ENCODE measurements around the gene TENM3. TPM values are rescaled to one million over a fixed set of nuclear protein-coding genes. Genes with fewer than 3 reads are reported as not detected.

The TENM3 gene
- total RNA-seq, 1 experiment from 2014 or later, result 34.1 TPM

DNA sequence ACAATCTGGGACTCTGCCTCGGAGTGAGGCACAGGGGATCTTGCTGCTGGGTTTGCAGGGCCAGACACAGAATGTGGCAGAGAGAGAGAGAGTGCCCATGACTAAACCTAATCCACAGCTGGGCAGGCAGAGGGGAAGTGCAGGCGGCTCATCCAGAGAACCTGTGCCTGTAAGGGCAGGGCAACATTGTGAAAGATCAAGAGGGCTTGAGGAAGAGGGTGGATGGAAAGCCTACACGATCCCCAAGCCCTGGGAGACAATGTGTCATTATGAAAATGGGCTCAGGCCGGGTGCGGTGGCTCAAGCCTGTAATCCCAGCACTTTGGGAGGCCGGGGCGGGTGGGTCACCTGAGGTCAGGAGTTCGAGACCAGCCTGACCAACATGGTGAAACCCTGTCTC, 40.6 kb upstream of the TENM3 start:
- intact Hi-C loops (cut with micrococcal nuclease), result no loop called here

DNA sequence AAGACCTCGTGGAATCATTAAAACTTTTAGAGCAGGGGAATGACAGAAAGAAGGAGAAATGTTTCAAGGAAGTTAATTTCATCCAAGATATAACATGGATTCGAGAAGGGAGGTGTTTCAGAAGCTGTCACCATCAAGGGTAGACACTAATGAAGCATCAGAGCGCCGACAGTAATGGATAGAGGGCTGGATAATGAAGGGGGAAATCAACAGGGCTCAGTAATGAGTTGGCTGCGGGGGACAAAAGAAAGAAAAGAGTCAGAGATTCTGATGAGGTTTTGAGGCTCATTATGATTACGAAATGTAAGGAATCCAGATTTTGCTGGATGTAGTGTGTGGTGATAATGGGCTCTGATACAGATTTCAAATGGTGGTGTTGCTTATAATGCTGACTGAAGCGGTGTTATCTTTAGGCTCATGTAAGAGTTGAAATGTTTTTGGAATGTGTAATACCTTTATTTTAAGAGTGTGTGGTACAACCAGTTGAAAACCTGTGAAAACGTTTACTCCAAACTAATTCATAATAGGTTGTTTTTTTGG, 39.3 kb upstream of the TENM3 start:
- no TSS peak for BruUV-seq (replicated peaks)
- ChIA-PET CTCF (interaction anchor here (0.6 kb wide), 1 partner anchor 707 kb away, joined by 4 read pairs; no protein-coding TSS in a partner anchor), POLR2A (interaction anchor here (0.8 kb wide), 1 partner anchor 26 kb away, joined by 3 read pairs; no protein-coding TSS in a partner anchor)
- DNase-seq (ENCODE audit: unreplicated experiment), result no peak
- Mint-ChIP-seq H3K27me3 (ENCODE audit: insufficient read depth, unreplicated experiment) (no peaks in the 10 kb centered on the region), H3K9me3 (ENCODE audit: unreplicated experiment) (no peaks in the 10 kb centered on the region), H3K36me3 (ENCODE audit: insufficient read depth, unreplicated experiment) (peaks cover 4% of the 10 kb centered on the region), H3K27ac (ENCODE audit: low read depth, unreplicated experiment) (no peak overlapping the region), H3K4me3 (ENCODE audit: unreplicated experiment) (no peak overlapping the region), H3K4me1 (ENCODE audit: insufficient read depth, unreplicated experiment) (peaks cover 21% of the 10 kb centered on the region)
- TF ChIP-seq, protein P1, sequence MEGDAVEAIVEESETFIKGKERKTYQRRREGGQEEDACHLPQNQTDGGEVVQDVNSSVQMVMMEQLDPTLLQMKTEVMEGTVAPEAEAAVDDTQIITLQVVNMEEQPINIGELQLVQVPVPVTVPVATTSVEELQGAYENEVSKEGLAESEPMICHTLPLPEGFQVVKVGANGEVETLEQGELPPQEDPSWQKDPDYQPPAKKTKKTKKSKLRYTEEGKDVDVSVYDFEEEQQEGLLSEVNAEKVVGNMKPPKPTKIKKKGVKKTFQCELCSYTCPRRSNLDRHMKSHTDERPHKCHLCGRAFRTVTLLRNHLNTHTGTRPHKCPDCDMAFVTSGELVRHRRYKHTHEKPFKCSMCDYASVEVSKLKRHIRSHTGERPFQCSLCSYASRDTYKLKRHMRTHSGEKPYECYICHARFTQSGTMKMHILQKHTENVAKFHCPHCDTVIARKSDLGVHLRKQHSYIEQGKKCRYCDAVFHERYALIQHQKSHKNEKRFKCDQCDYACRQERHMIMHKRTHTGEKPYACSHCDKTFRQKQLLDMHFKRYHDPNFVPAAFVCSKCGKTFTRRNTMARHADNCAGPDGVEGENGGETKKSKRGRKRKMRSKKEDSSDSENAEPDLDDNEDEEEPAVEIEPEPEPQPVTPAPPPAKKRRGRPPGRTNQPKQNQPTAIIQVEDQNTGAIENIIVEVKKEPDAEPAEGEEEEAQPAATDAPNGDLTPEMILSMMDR (IDR thresholded peaks at IDR 0.05; ENCODE audit: unreplicated experiment), result no peak
- intact Hi-C loops (cut with micrococcal nuclease), result no loop called here

More for the DNA sequence above, 40.6 kb upstream of the TENM3 start:
- peaks cover 13% of the 10 kb centered on the region for H3K4me1 Mint-ChIP-seq (ENCODE audit: insufficient read depth, unreplicated experiment)
- H3K4me3 Mint-ChIP-seq (ENCODE audit: unreplicated experiment), result no peak overlapping the region
- no peak overlapping the region for H3K27ac Mint-ChIP-seq (ENCODE audit: low read depth, unreplicated experiment)
- DNase-seq (ENCODE audit: unreplicated experiment), result no peak
- POLR2A ChIA-PET, result interaction anchor here (0.6 kb wide), 1 partner anchor 10 kb away, joined by 3 read pairs; no protein-coding TSS in a partner anchor
- H3K27me3 Mint-ChIP-seq (ENCODE audit: insufficient read depth, unreplicated experiment), result no peaks in the 10 kb centered on the region
- TF ChIP-seq, protein P1 (IDR thresholded peaks at IDR 0.05; ENCODE audit: unreplicated experiment), result no peak
- H3K36me3 Mint-ChIP-seq (ENCODE audit: insufficient read depth, unreplicated experiment), result peaks cover 10% of the 10 kb centered on the region
- CTCF ChIA-PET, result no interaction called here
- H3K9me3 Mint-ChIP-seq (ENCODE audit: unreplicated experiment), result no peaks in the 10 kb centered on the region
- BruUV-seq (replicated peaks), result no TSS peak

GRCh38 chr4:182205306-182205705, 37.9 kb upstream of the TENM3 start:
- intact Hi-C loops (cut with micrococcal nuclease), result loop anchor here (5.0 kb wide), 1 partner anchor 63 kb away; no protein-coding TSS in a partner anchor
- no peaks in the 10 kb centered on the region for H3K27me3 Mint-ChIP-seq (ENCODE audit: insufficient read depth, unreplicated experiment)

GRCh38 chr4:182206266-182206665, 36.9 kb upstream of the TENM3 start:
- CTCF ChIA-PET, result interaction anchor here (0.5 to 1.0 kb wide), 2 partner anchors 61 to 337 kb away, joined by 3 to 4 read pairs; no protein-coding TSS in a partner anchor

More at GRCh38 chr4:182205306-182205705, 37.9 kb upstream of the TENM3 start:
- Mint-ChIP-seq H3K9me3 (ENCODE audit: unreplicated experiment) (no peaks in the 10 kb centered on the region), H3K4me1 (ENCODE audit: insufficient read depth, unreplicated experiment) (peaks cover 34% of the 10 kb centered on the region), H3K27ac (ENCODE audit: low read depth, unreplicated experiment) (no peak overlapping the region), H3K36me3 (ENCODE audit: insufficient read depth, unreplicated experiment) (peaks cover 4% of the 10 kb centered on the region), H3K4me3 (ENCODE audit: unreplicated experiment) (no peak overlapping the region)
- no TSS peak for BruUV-seq (replicated peaks)
- DNase-seq (ENCODE audit: unreplicated experiment), result no peak
- CTCF ChIA-PET, result interaction anchor here (0.6 kb wide), 1 partner anchor 39 kb away, joined by 3 read pairs; no protein-coding TSS in a partner anchor
- TF ChIP-seq, protein P1 (IDR thresholded peaks at IDR 0.05; ENCODE audit: unreplicated experiment), result no peak
- POLR2A ChIA-PET, result interaction anchor here (1.0 to 4.4 kb wide), 2 partner anchors 9 to 12 kb away, joined by 4 to 26 read pairs; no protein-coding TSS in a partner anchor

More at GRCh38 chr4:182206266-182206665, 36.9 kb upstream of the TENM3 start:
- intact Hi-C loops (cut with micrococcal nuclease), result loop anchor here (5.0 kb wide), 1 partner anchor 64 kb away; no protein-coding TSS in a partner anchor
- Mint-ChIP-seq H3K36me3 (ENCODE audit: insufficient read depth, unreplicated experiment) (peaks cover 4% of the 10 kb centered on the region), H3K4me1 (ENCODE audit: insufficient read depth, unreplicated experiment) (peaks cover 40% of the 10 kb centered on the region), H3K27me3 (ENCODE audit: insufficient read depth, unreplicated experiment) (no peaks in the 10 kb centered on the region), H3K9me3 (ENCODE audit: unreplicated experiment) (no peaks in the 10 kb centered on the region), H3K27ac (ENCODE audit: low read depth, unreplicated experiment) (no peak overlapping the region), H3K4me3 (ENCODE audit: unreplicated experiment) (no peak overlapping the region)
- no TSS peak for BruUV-seq (replicated peaks)
- POLR2A ChIA-PET, result interaction anchor here (1.0 to 4.4 kb wide), 3 partner anchors 10 to 36 kb away, joined by 4 to 26 read pairs (median 10); no protein-coding TSS in a partner anchor
- TF ChIP-seq, protein P1 (IDR thresholded peaks at IDR 0.05; ENCODE audit: unreplicated experiment), result no peak
- DNase-seq (ENCODE audit: unreplicated experiment), result no peak
